OCI-LY7 (cell line): ENCODE results near the gene MAN1A2.

Experiments used
- EZH2phosphoT487 ChIP-seq: fragments of 200-600 bp; sonication (generic); IDR thresholded peaks from 2 replicates; pipeline ENCODE4 v1.6.1; 2018; ENCODE audit warnings: low read depth, borderline replicate concordance, mild to moderate bottlenecking, mixed run types, antibody characterized with exemption, low read length, moderate library complexity, mixed read lengths
- TF ChIP-seq, protein P1 (sequence below): fragments of 200-600 bp; sonication (generic); conservative IDR thresholded peaks from 2 replicates; pipeline ENCODE4 v1.5.1; 2014; ENCODE audit warnings: mild to moderate bottlenecking, antibody characterized with exemption, low read length, moderate library complexity, mixed read lengths

DNA sequence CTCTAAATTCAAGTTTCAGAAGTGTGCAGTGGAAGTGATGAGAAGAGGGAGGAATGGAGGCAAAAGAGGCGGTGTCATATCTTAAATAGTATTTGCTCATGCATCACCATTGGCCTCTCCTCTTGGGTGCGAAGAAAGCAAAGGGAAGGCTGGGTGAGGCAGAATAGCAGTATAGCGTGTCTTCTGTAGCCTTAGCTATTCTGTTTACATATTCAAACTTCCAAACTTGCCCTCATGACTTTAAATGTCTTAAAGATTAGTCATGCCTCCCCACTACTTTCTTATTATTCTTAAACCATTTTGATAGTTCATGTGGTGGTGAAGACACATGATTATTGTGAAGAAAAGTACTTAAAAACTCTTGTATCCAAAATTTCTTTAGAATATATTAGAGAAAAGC lies 134.0 kb downstream of the MAN1A2 start:
- TF ChIP-seq, protein P1, sequence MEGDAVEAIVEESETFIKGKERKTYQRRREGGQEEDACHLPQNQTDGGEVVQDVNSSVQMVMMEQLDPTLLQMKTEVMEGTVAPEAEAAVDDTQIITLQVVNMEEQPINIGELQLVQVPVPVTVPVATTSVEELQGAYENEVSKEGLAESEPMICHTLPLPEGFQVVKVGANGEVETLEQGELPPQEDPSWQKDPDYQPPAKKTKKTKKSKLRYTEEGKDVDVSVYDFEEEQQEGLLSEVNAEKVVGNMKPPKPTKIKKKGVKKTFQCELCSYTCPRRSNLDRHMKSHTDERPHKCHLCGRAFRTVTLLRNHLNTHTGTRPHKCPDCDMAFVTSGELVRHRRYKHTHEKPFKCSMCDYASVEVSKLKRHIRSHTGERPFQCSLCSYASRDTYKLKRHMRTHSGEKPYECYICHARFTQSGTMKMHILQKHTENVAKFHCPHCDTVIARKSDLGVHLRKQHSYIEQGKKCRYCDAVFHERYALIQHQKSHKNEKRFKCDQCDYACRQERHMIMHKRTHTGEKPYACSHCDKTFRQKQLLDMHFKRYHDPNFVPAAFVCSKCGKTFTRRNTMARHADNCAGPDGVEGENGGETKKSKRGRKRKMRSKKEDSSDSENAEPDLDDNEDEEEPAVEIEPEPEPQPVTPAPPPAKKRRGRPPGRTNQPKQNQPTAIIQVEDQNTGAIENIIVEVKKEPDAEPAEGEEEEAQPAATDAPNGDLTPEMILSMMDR: no peak
- TF ChIP-seq EZH2phosphoT487: no peak
